Nephron (organoid): ENCODE data around the gene LRR1.

ENCODE experiments used
- H3K27ac Mint-ChIP-seq, 3 experiments: 2 replicates each; pipeline ENCODE4 v1.8.0; 2020; ENCODE audit warnings: mixed read lengths in 3 of 3, mild to moderate bottlenecking in 2 of 3, moderate library complexity in 1 of 3
- H3K27me3 Mint-ChIP-seq: 2 replicates; pipeline ENCODE4 v1.8.0; 2021; ENCODE audit warnings: low read depth, mild to moderate bottlenecking, moderate library complexity, mixed read lengths
- H3K36me3 Mint-ChIP-seq: 2 replicates; pipeline ENCODE4 v1.8.0; 2020; ENCODE audit warnings: low read depth, mixed read lengths
- H3K4me1 Mint-ChIP-seq: 2 replicates; pipeline ENCODE4 v1.8.0; 2020; ENCODE audit warnings: mixed read lengths
- H3K4me3 Mint-ChIP-seq, 3 experiments: 2 replicates each; pipeline ENCODE4 v1.8.0; 2020; ENCODE audit warnings: mild to moderate bottlenecking in 3 of 3, mixed read lengths in 3 of 3, moderate library complexity in 2 of 3
- H3K9me3 Mint-ChIP-seq: 2 replicates; pipeline ENCODE4 v1.8.0; 2020; ENCODE audit warnings: mixed read lengths
- CTCF ChIP-seq, 3 experiments: fragments of 200-600 bp; sonication (generic); IDR thresholded peaks; one replicate each; pipeline ENCODE4 v1.5.0; 2021; ENCODE audit warnings: antibody characterized with exemption in 3 of 3; ENCODE audit not compliant: unreplicated experiment in 3 of 3

LRR1 gene

GRCh38 chr14:49598485-49599300, at the start of gene LRR1:
Gene LRR1, plus strand, starts transcription at chr14:49598940. Its CDS starts 81 bp downstream, at chr14:49599021.
- Mint-ChIP-seq H3K4me1 (peaks cover 33% of the 10 kb centered on the region), H3K9me3 (no peaks in the 10 kb centered on the region), H3K27ac (peak within 1 kb of the TSS; percentile 99 to 100 (median 99)), H3K36me3 (no peaks in the 10 kb centered on the region), H3K4me3 (peak within 1 kb of the TSS; percentile 94 to 98 (median 97)), H3K27me3 (no peaks in the 10 kb centered on the region)
- no peak for TF ChIP-seq CTCF (IDR thresholded peaks at IDR 0.05; ENCODE audit: unreplicated experiment in 3 of 3)

GRCh38 chr14:49549446-49549845, 49.3 kb upstream of the LRR1 start:
- H3K9me3 Mint-ChIP-seq = no peaks in the 10 kb centered on the region

GRCh38 chr14:49549881-49550280, 48.9 kb upstream of the LRR1 start:
- no peaks in the 10 kb centered on the region for H3K9me3 Mint-ChIP-seq
- peak overlapping the region in 2 of 3 experiments; percentile 17 to 91 for H3K27ac Mint-ChIP-seq
- peaks cover 3% of the 10 kb centered on the region for H3K36me3 Mint-ChIP-seq
- H3K27me3 Mint-ChIP-seq = peaks cover 4% of the 10 kb centered on the region
- H3K4me3 Mint-ChIP-seq = peak overlapping the region in 1 of 3 experiments; percentile 16
- H3K4me1 Mint-ChIP-seq = peaks cover 8% of the 10 kb centered on the region
- TF ChIP-seq CTCF (IDR thresholded peaks at IDR 0.05; ENCODE audit: unreplicated experiment in 3 of 3) = no peak

More at GRCh38 chr14:49549446-49549845, 49.3 kb upstream of the LRR1 start:
- H3K4me3 Mint-ChIP-seq = peak overlapping the region in 1 of 3 experiments; percentile 16
- peaks cover 8% of the 10 kb centered on the region for H3K4me1 Mint-ChIP-seq
- TF ChIP-seq CTCF (IDR thresholded peaks at IDR 0.05; ENCODE audit: unreplicated experiment in 3 of 3) = no peak
- peaks cover 3% of the 10 kb centered on the region for H3K36me3 Mint-ChIP-seq
- H3K27ac Mint-ChIP-seq = peak overlapping the region in 2 of 3 experiments; percentile 17 to 91
- peaks cover 4% of the 10 kb centered on the region for H3K27me3 Mint-ChIP-seq

- peak overlapping the region in 2 of 3 experiments; percentile 17 to 91 for H3K27ac Mint-ChIP-seq
- H3K4me3 Mint-ChIP-seq = peak overlapping the region in 1 of 3 experiments; percentile 16
- peak; percentile 41 to 49 (median 46) for TF ChIP-seq CTCF (IDR thresholded peaks at IDR 0.05; ENCODE audit: unreplicated experiment in 3 of 3)
- peaks cover 4% of the 10 kb centered on the region for H3K27me3 Mint-ChIP-seq
- H3K4me1 Mint-ChIP-seq = peaks cover 8% of the 10 kb centered on the region
- H3K36me3 Mint-ChIP-seq = peaks cover 3% of the 10 kb centered on the region
- no peaks in the 10 kb centered on the region for H3K9me3 Mint-ChIP-seq
These were observed 48.2 kb upstream of the LRR1 start for GRCh38 chr14:49550286-49551184.

GRCh38 chr14:49551569-49551968, 47.2 kb upstream of the LRR1 start:
- H3K36me3 Mint-ChIP-seq = no peaks in the 10 kb centered on the region
- H3K27me3 Mint-ChIP-seq = peaks cover 4% of the 10 kb centered on the region
- no peak overlapping the region for H3K4me3 Mint-ChIP-seq
- no peak for TF ChIP-seq CTCF (IDR thresholded peaks at IDR 0.05; ENCODE audit: unreplicated experiment in 3 of 3)
- H3K27ac Mint-ChIP-seq = peak overlapping the region in 1 of 3 experiments; percentile 91
- no peaks in the 10 kb centered on the region for H3K9me3 Mint-ChIP-seq
- peaks cover 8% of the 10 kb centered on the region for H3K4me1 Mint-ChIP-seq
